ENCODE measurements around the gene BRCC3. TPM values are rescaled to one million over a fixed set of nuclear protein-coding genes. Genes with fewer than 3 reads are reported as not detected.

Gene BRCC3
- total and polyA plus RNA-seq, 5 experiments from 2014 or later = 17.0 to 25.7 (median 18.3) TPM

DNA sequence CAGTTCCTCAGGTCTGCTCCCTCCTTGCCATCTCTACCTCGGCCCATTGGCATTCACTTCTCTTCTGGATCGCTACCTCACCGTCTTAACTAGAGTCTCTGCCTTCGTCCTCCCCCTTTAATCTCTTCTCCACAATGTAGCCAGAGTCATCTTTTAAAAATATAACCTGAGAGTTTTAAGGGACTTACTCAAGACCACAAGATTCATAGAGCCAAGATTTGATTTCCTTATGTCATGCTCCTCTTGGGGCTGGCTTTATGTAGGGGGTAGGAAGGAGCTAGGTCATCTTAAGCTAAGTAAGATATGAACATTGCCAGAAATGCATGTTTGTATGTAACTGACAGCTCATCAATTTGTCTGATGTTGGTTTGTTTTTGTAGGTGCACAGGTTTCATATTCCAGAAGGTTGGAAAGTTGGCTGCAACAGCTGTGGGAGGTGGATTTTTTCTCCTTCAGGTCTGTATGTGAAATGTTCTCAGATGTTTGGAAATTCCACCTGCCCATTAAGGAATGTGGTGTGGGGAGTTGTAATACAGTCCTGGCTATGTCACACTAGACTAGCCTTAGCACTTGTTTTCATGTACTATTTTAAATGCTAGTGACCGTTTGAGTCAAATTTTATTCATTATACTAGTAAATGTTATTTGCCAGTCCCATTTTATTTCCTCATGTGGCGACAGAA lies 25.0 kb upstream of the BRCC3 start:
- Mint-ChIP-seq H3K36me3 (peaks cover 0 to 53% (median 0%) of the 10 kb centered on the region in 3 donors), H3K4me3 (no peak overlapping the region), H3K9me3 (no peaks in the 10 kb centered on the region), H3K27ac (peak overlapping the region in 1 of 10 donors; percentile 62), H3K27me3 (no peaks in the 10 kb centered on the region), H3K4me1 (peaks cover 24 to 43% (median 37%) of the 10 kb centered on the region in 4 donors)
- POLR2A ChIA-PET = no interaction called here
- ATAC-seq = no peak
- no peak for DNase-seq

DNA sequence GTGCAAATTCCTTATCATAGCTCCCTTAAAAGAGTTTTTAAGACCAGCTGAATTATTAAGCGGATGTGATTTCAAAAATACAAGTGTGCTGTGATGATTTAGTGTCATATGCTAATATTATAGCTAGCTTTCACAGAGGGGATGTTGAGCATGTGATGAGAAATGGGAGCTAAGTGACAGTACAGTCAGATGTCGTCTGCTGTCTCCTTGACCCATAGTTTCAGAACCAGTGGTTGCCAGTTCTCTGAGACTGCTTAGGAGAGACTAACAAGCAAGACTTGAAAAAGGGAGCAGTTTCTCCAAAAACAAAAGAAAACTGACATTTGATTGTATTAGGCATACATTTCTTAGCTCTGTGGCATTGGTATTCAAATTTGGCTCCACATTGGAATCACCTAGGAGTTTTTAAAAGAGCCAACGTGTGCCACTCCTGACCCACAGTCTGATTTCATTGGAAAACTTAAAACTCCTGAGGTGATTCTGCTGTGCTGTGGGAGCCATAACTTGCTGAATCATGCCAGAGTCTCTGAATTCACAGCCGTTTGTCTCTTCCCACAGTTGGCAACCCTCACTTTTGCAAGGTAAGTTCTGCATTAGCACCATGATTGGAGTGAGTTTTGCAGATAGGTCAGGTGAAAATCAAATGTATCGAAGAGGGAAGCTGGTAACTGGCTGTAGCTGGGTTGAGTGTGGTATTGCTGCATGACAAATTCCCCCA lies 24.3 kb upstream of the BRCC3 start:
- no peak overlapping the region for H3K4me3 Mint-ChIP-seq
- H3K36me3 Mint-ChIP-seq = peaks cover 0 to 54% (median 0%) of the 10 kb centered on the region in 3 donors
- peaks cover 23 to 48% (median 40%) of the 10 kb centered on the region in 4 donors for H3K4me1 Mint-ChIP-seq
- H3K27ac Mint-ChIP-seq = peak overlapping the region in 1 of 10 donors; percentile 75
- POLR2A ChIA-PET = no interaction called here
- ATAC-seq (no peak), DNase-seq (no peak)
- no peaks in the 10 kb centered on the region for H3K9me3 Mint-ChIP-seq
- no peaks in the 10 kb centered on the region for H3K27me3 Mint-ChIP-seq

DNA sequence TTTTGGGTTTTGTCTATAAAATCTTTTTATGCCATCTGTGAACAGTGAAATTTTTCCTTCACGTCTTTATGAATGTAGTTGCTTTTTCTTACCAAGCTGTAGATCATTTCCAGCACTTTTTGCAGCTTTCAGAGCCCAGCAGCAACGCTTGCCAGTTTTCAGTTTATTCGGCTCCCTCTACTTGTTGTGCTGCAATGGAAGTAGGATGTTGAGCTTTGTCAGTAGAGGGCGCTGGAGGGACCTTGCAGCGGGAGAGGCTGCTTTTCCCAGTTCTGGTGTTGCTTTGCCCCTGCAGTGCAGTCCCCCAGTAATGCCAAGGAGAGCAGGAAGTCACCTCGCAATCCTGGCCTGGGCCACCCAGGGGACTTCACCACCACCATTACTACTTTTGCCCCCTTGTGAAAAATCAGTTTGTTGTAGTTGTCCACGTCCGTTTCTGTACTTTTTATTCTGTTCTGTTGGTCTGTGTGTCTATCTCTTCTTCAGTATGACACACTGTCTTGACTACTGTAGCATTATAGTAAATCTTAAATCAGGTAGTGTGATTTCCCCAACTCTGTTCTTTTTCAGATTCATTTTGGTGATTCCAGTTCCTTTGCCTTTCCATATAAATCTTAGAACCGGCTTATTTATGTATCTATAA lies 22.2 kb upstream of the BRCC3 start:
- no peaks in the 10 kb centered on the region for H3K27me3 Mint-ChIP-seq
- H3K9me3 Mint-ChIP-seq = no peaks in the 10 kb centered on the region
- peak overlapping the region; percentile 35 to 86 (median 72) for H3K27ac Mint-ChIP-seq
- ATAC-seq (peak; percentile 82 to 85), DNase-seq (peak; percentile 22 to 74 (median 48))
- peaks cover 22 to 49% (median 42%) of the 10 kb centered on the region in 4 donors for H3K4me1 Mint-ChIP-seq
- no peak overlapping the region for H3K4me3 Mint-ChIP-seq
- POLR2A ChIA-PET = no interaction called here
- peaks cover 0 to 55% (median 2%) of the 10 kb centered on the region in 3 donors for H3K36me3 Mint-ChIP-seq

DNA sequence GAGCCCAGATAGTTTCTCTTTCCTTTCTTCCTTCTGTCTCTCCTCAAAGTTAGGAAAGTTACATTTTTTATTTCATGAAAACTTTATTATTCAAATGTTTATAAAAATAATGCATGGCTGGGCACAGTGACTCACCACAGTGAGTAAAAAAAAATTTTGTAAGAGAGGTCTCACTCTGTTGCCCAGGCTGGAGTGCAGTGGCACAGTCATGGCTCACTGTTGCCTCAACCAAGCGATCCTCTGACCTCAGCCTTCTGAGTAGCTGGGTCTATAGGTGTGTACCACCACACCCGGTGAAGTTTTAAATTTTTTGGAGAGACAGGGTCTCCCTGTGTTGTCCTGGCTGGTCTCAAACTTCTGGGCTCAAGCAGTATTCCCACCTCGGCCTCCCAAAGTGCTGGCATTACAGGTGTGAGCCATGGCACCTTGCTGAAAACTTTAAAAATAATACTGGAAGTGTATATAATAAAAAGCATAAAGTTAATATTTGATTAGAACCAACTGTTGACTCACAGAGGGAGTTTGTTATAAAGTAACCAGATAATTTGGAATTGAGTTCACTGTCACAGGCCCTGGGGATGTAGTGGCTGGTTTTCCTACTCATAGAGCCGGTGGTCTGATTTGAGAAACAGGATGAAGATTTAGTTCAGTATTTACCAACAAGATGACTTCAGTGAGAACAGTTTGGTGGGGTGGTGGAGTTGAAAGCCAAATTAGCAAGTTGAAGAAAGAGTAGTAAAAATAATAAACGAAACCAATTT lies 18.4 kb upstream of the BRCC3 start:
- H3K27me3 Mint-ChIP-seq = no peaks in the 10 kb centered on the region
- no peak for DNase-seq
- ATAC-seq = no peak
- no peaks in the 10 kb centered on the region for H3K9me3 Mint-ChIP-seq
- H3K36me3 Mint-ChIP-seq = peaks cover 0 to 40% (median 2%) of the 10 kb centered on the region in 3 donors
- peaks cover 18 to 55% (median 51%) of the 10 kb centered on the region in 4 donors for H3K4me1 Mint-ChIP-seq
- POLR2A ChIA-PET = no interaction called here
- H3K27ac Mint-ChIP-seq = peak overlapping the region in 2 of 10 donors; percentile 55 to 58
- no peak overlapping the region for H3K4me3 Mint-ChIP-seq

DNA sequence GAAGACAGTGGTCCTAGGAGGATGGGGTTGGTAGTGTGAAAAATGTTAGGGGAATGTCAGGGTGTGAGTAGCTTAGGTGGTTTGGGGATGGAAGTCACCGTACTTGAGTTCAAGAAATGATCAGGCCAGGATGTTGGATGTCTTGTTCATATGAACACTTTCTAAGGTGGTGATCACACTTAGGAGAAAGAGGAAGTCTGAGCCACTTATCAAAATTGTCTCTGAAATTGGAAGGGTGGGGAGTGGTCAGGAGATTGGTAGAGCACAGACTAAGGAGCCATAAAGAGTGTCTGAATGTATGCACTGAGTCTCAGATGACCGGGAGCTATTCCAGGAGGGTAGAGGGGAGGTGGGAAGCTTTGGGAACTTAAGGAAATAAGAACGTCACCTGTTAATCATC lies 17.7 kb upstream of the BRCC3 start:
- POLR2A ChIA-PET = no interaction called here

DNA sequence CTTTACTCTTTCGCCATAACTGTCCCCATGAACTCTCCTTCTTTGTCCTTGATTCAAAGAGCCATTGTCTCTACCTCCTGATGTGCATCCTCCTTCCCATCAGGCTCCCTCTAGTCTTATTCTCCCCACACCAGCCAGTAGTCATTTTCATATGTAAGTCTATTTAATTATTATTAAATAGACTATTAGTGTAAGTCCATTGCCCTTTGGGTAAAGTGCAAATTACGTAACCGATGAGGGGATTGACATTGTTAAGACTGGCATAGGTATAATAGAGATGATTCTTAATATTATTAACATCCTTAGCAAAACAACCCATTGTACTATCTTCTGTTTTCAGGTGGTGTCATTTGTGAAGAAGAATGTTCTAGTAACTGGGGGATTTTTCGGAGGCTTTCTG lies 17.1 kb upstream of the BRCC3 start:
- POLR2A ChIA-PET = no interaction called here
- DNase-seq = no peak
- ATAC-seq = no peak
- Mint-ChIP-seq H3K4me1 (peaks cover 13 to 45% (median 42%) of the 10 kb centered on the region in 4 donors), H3K27ac (peak overlapping the region in 1 of 10 donors; percentile 25), H3K36me3 (peaks cover 0 to 31% (median 2%) of the 10 kb centered on the region in 3 donors), H3K9me3 (no peaks in the 10 kb centered on the region), H3K27me3 (no peaks in the 10 kb centered on the region), H3K4me3 (no peak overlapping the region)

More for the DNA sequence above, 17.7 kb upstream of the BRCC3 start:
- Mint-ChIP-seq H3K36me3 (peaks cover 0 to 35% (median 2%) of the 10 kb centered on the region in 3 donors), H3K4me3 (no peak overlapping the region), H3K27me3 (no peaks in the 10 kb centered on the region), H3K9me3 (no peaks in the 10 kb centered on the region), H3K4me1 (peaks cover 17 to 51% (median 48%) of the 10 kb centered on the region in 4 donors), H3K27ac (peak overlapping the region in 6 of 10 donors; percentile 12 to 78 (median 64))
- no peak for DNase-seq
- ATAC-seq = no peak

DNA sequence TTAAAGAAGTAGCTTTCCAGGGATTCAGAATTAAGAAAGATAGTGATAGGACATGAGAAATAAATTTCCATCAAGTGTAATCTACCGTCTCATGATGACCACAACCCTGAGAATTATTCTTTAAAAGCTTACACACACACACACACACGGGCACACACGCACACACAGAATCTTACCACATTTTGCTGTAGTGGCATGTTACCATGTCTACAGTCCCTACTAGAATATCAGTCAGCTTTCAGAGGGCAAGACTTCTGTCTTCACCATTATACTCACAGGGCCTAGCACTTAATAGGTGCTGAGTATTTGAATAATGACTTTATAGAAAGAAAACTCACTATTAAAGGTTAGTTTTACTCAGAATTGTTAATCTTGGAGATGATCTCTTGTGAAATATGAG lies 15.8 kb upstream of the BRCC3 start:
- DNase-seq (no peak), ATAC-seq (no peak)
- H3K36me3 Mint-ChIP-seq = peaks cover 0 to 31% (median 2%) of the 10 kb centered on the region in 3 donors
- H3K4me1 Mint-ChIP-seq = peaks cover 7 to 34% (median 30%) of the 10 kb centered on the region in 4 donors
- H3K27me3 Mint-ChIP-seq = no peaks in the 10 kb centered on the region
- POLR2A ChIA-PET = no interaction called here
- H3K27ac Mint-ChIP-seq = no peak overlapping the region
- no peaks in the 10 kb centered on the region for H3K9me3 Mint-ChIP-seq
- no peak overlapping the region for H3K4me3 Mint-ChIP-seq

DNA sequence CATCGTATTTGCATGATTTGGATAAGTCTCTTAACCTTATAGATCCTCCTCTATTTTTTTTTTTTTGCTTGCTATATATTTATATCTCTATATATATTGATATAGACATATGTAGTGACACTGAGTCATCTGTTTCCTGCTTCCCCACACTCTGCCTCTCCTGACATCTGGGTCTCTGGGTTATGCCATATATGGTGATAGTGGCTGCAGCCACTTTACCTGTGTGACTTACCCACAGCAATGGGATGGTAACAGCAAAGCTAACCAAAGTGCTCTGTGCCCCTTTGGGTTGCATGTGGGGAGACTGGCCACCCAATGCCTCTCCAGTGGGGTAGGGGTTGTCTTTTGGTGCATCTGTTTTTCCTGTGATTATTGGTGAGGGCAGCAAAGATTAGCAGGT lies 14.8 kb upstream of the BRCC3 start:
- H3K36me3 Mint-ChIP-seq = peaks cover 0 to 31% (median 2%) of the 10 kb centered on the region in 3 donors
- ATAC-seq (peak; percentile 39 to 52), DNase-seq (no peak)
- no peaks in the 10 kb centered on the region for H3K27me3 Mint-ChIP-seq
- no peaks in the 10 kb centered on the region for H3K9me3 Mint-ChIP-seq
- H3K4me1 Mint-ChIP-seq = peaks cover 3 to 24% (median 20%) of the 10 kb centered on the region in 4 donors
- POLR2A ChIA-PET = interaction anchor here (1.3 kb wide), 1 partner anchor 30 kb away, joined by 6 read pairs; the partner anchor contains the start of gene FUNDC2
- H3K27ac Mint-ChIP-seq = peak overlapping the region in 6 of 10 donors; percentile 33 to 87 (median 70)
- peak overlapping the region in 7 of 10 donors; percentile 3 to 80 (median 62) for H3K4me3 Mint-ChIP-seq

DNA sequence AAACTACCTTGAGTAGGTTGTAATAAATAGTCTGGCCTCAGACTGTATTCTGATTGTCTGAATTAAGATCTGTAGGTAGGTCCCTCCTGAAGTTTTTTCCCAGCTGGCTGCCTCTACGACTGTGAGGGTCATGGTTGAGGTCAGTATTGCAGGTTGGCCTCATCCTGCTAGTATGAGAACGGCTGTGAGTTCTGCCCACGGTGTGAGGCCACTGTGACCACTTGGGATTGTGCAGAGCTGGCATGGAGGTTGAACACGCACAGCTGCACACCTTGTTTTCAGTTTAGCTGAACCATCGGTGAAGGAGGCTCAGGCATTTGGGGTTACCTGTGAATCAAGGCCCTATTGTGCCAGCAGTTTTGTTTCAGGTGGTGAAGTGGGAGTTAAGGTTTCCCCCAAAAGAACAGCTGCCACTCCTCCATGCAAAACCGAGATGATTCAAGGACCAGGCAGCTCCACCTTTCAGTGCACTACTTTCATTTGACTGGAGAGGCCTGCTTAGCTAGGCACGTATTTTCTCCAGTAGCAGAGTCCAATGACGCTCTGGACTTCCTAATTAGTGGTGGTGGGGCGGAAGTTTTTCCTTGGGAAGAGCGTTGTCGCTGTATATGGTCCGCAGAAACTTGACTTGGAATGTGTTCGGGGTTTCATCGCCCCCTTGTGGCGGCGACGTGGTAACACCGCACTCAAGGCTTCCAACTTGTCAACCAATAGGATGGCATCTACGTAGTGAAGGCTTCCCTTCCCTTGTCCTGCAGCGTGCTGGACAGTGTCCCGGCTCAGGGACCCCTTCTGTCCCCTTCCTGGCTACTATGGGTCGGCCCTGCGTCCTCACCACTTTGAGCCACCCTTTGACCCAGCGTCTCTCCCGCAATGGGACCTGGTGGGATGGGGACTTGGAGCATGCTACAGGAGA lies 14.2 kb upstream of the BRCC3 start:
- POLR2A ChIA-PET = interaction anchor here (1.3 kb wide), 1 partner anchor 30 kb away, joined by 6 read pairs; the partner anchor contains the start of gene FUNDC2
- H3K27ac Mint-ChIP-seq = peak overlapping the region in 9 of 10 donors; percentile 67 to 90 (median 76)
- peaks cover 1 to 20% (median 17%) of the 10 kb centered on the region in 4 donors for H3K4me1 Mint-ChIP-seq
- ATAC-seq (peak; percentile 82 to 85), DNase-seq (peak; percentile 21 to 59 (median 40))
- H3K27me3 Mint-ChIP-seq = no peaks in the 10 kb centered on the region
- H3K4me3 Mint-ChIP-seq = peak overlapping the region; percentile 62 to 80 (median 71)
- no peaks in the 10 kb centered on the region for H3K9me3 Mint-ChIP-seq
- H3K36me3 Mint-ChIP-seq = peaks cover 0 to 30% (median 2%) of the 10 kb centered on the region in 3 donors

DNA sequence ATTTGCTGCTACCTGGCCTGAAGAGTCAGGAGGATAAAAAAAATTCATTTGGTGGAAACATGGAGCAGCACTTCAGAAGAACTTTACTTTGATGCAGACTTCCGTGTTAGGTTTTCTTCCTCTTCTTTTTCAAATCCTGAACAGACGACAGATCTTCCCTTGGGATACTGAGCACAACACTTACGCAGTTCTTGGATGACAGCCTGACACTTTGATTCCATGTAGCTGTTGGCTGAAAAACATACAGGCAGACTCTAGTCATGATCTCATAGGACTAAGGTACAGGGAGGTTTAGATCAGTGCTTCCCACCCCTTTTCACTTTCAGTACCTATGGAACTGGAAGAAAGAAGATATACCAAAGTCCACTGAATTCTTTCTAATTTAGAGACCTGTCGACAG lies 9.5 kb upstream of the BRCC3 start:
- POLR2A ChIA-PET = no interaction called here
- no peak overlapping the region for H3K4me3 Mint-ChIP-seq
- DNase-seq = no peak
- peaks cover 0 to 14% (median 0%) of the 10 kb centered on the region in 3 donors for H3K36me3 Mint-ChIP-seq
- no peak for ATAC-seq
- no peaks in the 10 kb centered on the region for H3K9me3 Mint-ChIP-seq
- H3K27ac Mint-ChIP-seq = peak overlapping the region in 3 of 10 donors; percentile 4 to 40 (median 37)
- peaks cover 0 to 16% (median 11%) of the 10 kb centered on the region in 4 donors for H3K4me1 Mint-ChIP-seq
- no peaks in the 10 kb centered on the region for H3K27me3 Mint-ChIP-seq

DNA sequence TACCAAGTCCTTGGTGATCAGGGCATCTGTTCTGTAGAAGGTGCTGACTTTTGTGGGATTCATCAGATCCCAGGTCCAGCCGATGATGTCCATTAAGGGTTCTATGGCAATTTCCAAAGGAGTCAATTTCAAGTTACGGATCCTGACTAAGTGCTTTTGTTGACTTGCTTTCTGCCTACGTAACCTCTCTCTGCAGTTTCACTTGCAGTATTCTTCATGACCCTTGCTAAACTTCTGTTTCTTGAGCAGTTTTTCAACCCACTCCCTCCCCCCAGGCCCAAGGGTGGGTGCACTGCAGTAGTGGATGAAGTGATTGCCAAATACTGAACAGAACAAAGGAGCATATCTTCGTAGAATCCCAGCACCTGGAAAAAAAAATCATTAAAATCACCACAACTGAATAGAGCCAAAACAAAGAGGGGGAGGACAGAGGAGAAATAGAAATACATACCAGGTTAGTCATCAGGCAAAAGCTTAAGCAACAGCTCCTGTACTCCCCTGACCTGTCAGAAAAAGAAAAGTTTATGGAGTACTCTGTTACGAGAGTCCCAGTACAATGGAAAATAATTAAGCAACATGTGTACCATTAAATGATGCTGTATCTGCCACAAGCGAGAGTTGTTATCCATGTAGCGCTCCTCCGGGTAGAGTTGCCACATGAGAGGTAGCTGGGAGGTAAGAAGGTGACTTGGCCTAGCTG lies 6.1 kb upstream of the BRCC3 start:
- Mint-ChIP-seq H3K36me3 (peaks cover 0 to 14% (median 0%) of the 10 kb centered on the region in 3 donors), H3K27me3 (no peaks in the 10 kb centered on the region), H3K4me1 (peaks cover 9 to 27% (median 19%) of the 10 kb centered on the region in 4 donors), H3K27ac (peak overlapping the region in 1 of 10 donors; percentile 26), H3K9me3 (no peaks in the 10 kb centered on the region), H3K4me3 (no peak overlapping the region)
- DNase-seq (no peak), ATAC-seq (no peak)
- POLR2A ChIA-PET = no interaction called here

Data from naive thymus-derived CD8-positive, alpha-beta T cell (primary cell).